ENCODE data around the gene RAB33A. TPM values are rescaled to one million over a fixed set of nuclear protein-coding genes. Genes with fewer than 3 reads are reported as not detected.

The RAB33A gene
- total RNA-seq, 1 donor from 2014 or later: 0.15 TPM

Other genes with a start within 250 kb of the RAB33A start
- gene BCORL1, start 189.3 kb upstream of the RAB33A start, total RNA-seq: 0.69 and 9.4 TPM in 2 replicates
- 22.7 and 23.3 TPM in 2 replicates for gene ELF4, start 61.5 kb upstream of the RAB33A start, total RNA-seq
- 22.1 and 60.4 TPM in 2 replicates for gene AIFM1, start 6.1 kb upstream of the RAB33A start, total RNA-seq
- 2.6 and 6.0 TPM in 2 replicates for gene ZNF280C, start 96.9 kb downstream of the RAB33A start, total RNA-seq
- gene SLC25A14, start 168.0 kb downstream of the RAB33A start, total RNA-seq: 4.9 and 12.0 TPM in 2 replicates
- gene GPR119, start 213.7 kb downstream of the RAB33A start, total RNA-seq: not detected in 2 replicates
- 18.5 and 19.6 TPM in 2 replicates for gene RBMX2, start 230.0 kb downstream of the RAB33A start, total RNA-seq